ENCODE data around the gene COL2A1.

COL2A1 gene

DNA sequence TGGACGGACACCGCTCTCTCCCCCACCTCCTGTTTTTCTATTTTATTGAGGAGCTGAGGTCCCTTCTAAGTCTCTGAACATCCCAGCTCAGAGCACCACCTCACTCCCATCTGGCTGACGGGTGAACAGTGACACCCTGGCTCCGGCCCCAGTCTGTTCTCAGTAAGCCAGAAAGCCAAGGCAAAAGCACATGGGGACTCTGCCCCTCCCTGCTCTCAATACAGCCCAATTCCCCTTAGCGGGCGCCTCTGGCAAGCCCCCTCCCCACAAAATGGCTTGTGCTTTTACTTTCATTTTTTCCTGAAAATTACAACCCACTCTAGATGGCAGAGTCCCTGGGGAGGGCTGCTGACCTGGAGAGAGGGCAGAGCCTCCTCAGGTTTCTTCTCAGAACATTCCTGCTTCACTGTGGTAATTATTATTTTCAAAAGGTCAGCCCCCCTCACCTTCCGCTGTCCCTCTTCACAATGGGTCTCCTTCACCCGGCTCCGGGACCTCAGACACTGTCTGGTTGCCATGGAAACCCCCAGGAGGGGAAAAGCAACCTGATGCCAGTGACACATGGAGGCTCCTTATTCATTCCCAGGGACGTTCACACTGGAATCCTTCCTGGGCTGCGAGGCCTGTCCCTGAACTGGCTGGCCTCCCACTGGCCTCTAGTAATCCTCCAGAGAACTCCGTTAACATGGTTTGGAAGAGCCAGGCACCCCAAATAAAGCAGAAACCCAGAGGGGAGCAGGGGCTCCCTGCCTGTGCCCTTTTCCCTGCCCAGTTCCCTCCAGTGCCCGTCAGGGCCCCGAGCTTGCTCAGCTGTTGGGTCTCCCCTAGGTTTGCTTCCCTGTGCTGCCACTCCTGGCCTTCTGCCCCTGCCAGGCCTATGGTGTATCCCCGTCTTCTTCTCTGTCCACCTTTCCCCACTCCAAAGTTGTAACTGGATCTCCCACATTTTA is 15.9 kb downstream of the COL2A1 start:
- no peak for DNase-seq

GRCh38 chr12:47987411-47988072 is 16.7 kb downstream of the COL2A1 start:
- DNase-seq: no peak

DNA sequence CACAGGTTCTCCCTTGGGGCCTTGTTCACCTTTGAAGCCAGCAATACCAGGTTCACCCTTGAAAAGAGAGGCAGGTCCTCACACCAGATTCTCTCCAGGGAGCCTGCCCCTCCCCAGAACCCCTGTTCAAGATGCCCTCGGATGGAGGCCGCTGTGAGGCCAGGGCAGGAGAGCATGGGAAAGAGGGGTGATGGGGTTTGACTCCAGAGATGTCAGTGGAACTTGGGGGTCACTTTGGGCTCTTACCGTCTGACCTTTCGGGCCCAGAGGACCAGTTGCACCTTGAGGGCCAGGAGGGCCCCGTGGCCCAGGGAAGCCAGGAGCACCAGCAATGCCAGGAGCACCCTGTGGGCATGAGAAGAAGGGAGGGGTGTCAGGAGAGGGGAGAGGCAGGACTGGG is 17.4 kb downstream of the COL2A1 start:
- no peak for DNase-seq

- no peak for DNase-seq
These were observed 18.0 kb downstream of the COL2A1 start for GRCh38 chr12:47986291-47986660.

DNA sequence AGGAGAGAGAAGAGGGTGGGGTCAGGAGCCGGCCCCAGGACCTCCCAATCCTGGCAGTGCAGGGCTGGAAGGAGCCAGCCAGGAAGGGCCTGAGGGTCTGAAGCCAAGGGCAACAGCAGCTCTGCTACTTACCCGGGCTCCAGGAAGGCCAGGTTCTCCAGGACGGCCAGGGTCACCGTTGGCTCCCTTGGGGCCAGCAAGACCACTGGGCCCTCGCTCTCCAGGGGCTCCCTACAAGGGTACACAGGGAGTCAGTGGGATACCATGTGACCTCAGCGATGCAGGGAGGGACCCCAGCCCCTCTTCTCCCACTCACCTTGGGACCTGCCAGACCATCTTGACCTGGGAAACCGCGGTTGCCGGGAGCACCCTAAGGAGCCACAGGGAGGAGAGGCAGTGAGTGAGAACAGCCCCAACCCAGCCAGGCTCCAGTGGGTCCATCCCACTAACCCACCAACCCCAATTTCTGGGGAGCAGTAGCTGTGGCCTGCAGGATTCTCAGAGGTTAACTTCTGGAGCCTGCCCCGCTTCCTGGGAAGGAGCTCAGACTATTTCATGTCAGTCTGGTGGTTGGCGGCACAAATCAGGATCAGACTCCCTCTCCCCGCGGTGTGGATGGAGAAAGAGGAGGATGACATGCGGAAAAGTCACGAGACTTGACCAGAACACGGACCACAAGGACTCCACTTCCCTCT is 18.5 kb downstream of the COL2A1 start:
- no peak for DNase-seq

- no peak for DNase-seq
These were observed 19.9 kb downstream of the COL2A1 start for GRCh38 chr12:47984331-47984801.

- DNase-seq: no peak
These were observed 20.6 kb downstream of the COL2A1 start for GRCh38 chr12:47983541-47984115.

DNA sequence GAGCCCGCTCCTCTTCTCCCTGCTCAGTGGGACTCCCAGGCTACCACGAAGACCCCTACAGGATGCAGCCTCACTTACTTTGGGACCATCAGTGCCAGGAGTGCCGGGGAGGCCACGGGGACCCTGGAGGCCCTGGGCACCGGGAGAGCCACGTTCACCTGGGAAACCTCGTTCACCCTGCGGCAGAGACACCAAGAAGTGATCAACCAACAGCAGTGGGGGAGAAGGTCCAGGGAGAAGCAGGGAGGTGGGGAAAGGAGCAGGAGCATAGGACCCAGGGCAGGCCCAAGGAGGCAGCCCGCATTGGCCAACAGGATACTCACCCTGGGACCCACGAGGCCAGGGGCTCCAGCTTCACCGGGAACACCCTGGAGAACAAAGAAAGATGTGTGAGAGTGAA is 21.5 kb downstream of the COL2A1 start:
- no peak for DNase-seq

DNA sequence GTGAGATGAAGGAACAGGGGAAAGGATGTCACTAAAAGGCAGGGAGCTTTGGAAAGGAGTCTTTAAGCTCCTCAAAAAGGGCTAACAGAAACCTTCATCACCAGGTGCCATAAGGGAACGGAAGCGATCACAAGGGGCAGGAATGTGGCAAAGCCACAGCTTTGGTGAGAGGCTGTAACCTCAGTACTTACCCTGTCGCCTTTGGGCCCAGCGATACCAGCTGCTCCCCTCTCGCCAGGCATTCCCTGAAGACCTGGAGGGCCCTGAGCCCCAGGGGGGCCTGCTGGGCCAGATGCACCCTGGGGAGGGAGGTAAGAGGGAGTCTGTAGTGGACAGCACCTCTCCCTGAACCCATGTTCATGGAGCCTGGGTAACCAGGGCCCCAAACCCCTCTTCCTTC is 22.0 kb downstream of the COL2A1 start:
- DNase-seq: no peak

DNA sequence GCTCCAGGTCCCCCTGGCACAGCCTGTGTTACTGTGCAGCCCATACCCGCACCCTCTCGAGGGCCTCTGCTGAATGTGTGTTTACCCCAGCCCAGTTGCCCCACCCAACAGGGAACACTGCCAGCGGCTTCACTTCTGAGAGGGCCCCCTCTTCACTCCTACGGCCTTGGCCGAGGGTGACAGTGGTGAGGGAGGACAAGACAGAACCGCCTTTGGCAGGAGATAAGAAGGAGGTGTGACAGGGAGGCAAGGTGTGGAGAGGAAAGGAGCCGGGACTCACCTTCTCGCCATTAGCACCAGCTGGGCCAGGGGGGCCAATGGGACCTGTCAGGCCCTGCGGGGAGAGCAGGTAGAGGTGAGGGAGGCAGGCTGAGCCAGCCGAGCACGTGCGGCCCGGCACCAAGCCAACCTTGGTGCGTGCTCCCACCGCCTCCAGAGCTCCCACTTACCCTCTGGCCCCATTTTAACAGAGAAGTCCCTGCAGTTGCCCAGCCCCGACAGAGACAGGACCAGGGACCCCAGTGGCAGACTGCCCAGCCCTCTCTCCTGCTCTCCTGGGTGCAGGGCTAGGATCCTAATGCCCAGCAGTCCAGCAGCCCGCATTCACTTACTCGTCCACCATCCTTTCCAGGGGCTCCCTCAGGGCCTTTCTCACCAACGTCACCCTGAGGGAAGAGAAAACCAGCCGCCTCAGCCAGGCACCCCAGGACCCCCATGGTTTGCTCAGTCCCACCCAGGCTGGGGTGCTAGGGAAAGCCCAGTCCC is 22.6 kb downstream of the COL2A1 start:
- DNase-seq: no peak

DNA sequence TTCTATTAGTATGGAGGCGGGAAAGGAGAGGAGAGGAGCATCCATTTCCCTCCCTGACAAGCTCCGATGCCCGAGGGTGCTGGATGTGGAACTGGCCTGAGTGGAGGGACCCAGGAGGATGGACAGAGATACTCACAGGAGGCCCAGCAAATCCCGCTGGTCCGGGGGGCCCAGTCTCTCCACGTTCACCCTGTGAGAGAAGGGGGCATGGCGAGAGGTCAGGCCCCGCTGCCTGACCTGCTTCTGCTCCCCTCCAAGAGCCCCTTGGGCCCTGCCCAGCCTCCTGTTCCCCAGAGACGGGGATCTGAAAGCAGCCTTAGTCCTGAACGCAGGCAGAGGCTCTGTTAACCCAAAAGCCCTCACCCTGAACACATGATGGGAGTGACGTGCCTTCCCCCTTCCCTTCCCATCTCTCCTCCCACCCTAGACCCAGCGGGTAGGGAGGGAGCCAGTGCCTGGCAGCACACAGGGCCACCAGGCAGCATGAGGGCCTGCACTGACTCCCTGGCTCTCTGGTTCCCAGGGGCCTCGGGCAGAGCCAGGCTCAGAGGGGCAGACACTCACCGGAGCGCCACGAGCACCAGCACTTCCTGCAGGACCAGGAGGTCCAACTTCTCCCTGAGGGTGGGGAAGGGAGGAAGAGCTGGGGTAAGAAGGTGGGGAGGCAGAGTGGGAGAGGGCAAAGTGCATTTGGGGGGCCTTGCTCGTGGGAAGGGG is 23.3 kb downstream of the COL2A1 start:
- DNase-seq: no peak

DNA sequence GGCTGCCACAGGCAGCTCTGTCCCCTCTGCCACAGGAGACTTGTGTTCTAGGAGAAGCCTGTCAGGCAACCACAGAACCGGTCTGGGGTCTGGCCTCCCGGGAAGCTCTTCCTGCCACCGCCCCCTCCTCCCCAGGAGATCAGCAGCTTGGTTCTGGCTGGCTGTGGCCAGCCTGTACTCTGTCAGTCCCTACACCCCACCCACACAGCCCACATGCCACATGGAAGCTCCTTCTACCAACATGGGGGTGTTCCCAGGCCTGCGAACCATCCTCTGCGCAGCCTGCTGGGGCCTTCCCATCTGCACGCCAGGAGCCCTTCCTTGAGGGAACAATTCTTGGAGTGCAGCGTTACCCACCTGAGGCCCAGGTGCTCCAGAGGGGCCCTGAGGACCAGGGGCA is 24.1 kb downstream of the COL2A1 start:
- DNase-seq: no peak

- no peak for DNase-seq
These were observed 24.6 kb downstream of the COL2A1 start for GRCh38 chr12:47979686-47980085.

DNA sequence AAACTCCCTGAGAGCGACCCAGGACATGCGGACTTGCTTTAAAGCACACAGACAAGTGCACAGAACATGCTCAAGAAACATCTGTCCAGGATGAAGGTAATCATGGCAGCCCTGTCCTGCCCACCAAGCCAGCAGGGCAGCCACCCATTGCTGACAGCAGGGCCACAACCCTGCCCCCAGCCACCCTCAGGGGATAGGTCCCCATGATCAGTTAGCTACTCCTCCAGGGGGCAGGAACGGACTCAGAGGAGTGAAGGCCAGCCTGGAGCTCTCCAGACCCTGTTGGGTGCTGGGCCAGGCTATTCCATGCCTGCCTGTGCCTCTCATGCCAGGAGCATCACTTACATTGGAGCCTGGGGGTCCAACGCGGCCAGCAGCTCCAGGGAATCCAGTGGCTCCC is 25.1 kb downstream of the COL2A1 start:
- no peak for DNase-seq

DNA sequence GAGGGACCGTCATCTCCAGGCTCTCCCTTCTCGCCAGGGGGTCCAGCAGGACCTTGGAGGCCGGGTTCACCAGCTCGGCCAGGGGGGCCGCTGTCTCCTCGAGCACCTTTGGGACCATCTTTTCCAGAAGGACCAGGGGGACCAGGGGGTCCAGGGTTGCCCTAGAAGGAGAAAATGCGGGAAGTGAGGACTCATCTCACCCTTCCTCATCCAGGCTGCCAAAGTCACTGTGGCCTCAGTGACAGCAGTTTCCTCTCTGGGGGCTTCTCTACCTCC is 25.7 kb downstream of the COL2A1 start:
- DNase-seq: no peak

DNA sequence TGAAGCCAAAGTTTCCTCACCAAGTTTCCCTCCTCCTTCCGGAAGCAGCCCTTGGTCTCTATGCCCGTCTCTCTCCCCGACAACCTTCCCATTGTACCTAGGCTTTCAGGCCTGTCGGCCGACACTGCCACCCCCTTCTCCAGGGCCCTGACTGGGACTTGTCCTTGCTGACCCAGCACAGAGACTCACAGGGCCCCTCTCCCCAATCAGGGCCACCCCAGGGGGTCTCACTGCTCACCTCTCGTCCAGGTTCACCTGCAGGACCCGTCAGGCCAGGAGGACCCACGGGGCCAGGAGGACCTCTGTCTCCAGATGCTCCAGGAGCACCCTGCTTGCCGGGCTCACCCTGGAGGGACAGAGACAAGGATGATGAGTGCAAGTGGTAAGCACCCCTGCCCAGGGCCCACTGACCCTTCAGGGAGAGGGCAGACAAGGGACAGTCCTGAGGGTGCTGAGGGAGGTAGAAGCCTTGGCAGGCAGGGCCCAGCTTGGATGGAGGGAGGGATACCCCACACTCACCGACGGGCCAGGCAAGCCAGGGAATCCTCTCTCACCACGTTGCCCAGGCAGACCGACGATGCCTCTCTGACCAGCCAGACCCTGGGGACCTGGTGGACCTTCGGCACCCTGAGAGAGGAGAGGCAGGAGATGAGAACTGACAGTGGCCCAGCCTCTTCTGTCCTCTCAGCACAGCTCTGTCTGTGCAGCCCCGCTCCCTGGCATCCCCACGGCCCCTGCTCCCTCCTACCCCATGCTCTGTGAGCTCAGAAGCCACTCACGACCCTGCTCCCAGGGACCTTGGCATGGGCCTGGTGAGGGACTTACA is 26.3 kb downstream of the COL2A1 start:
- no peak for DNase-seq

DNA sequence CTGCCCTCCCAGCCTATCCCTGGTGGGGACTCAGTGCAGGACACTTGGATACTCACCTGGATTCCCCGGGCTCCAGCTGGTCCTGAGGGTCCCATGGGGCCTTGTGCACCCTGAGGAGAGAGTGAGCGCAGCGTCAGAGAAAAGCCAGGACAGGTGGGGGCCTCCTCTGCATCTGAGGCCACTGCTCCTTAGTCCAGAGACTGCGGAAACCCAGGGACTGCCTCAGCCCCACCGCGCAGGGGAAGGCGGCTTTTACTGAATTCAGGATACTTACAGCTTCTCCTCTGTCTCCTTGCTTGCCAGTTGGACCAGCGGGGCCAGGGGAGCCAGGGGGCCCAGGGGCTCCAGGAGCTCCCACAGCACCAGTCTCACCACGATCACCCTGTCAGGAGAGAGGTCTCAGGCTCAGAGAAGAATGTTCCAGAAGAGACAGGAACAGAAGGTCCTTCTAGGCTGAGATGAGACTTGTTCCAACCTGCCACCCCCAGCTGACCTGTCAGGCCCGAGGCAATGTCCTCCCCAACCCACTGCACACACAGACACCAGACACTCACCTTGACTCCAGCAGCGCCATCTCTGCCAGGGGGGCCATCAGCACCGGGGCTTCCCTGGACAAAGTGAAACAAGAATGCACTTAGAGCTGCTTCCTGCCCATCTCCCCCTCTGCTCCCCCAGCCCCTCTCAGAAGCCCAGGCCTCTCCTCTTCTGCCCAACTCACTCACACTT is 27.1 kb downstream of the COL2A1 start:
- DNase-seq: no peak

- DNase-seq: no peak
These were observed 28.5 kb downstream of the COL2A1 start for GRCh38 chr12:47975816-47976215.

DNA sequence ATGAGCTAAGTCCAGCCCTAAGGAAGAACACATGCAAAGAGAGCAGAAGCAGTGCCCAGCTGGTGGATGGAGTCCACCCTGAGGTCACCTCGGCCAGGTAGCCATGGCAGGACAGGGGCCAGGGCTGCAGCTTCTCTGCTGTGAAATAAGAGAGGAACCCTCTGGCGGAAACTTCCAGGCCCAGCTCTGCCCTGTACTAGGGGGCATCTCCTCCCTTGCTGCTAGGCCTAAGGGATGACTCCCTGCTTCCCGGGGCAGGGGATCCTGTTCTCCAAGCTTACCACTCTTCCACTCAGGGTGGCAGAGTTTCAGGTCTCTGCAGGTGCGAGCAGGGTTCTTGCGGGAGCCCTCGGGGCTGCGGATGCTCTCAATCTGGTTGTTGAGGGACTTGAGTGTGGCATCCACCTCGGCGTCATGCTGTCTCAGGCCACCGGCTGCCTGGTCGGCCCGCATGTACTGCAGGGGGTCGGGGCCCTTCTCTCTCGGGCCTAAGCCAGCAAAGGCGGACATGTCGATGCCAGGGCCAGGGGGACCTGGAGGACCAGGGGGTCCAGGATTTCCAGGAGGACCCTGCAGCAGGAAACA is 29.1 kb downstream of the COL2A1 start:
- DNase-seq: no peak

DNA sequence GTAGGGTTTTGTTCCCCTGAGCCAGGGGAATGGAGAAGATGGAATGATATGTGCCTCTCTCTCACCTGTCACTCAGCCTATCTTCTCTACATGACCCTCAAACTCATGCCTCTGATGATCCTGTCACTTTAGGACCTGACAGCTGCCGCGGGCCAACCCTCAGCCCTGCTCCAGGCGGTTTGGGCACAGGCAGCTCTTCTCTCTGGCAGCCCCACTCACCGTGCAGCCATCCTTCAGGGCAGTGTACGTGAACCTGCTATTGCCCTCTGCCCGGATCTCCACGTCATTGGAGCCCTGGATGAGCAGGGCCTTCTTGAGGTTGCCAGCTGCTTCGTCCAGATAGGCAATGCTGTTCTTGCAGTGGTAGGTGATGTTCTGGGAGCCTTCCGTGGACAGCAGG is 30.4 kb downstream of the COL2A1 start:
- no peak for DNase-seq
